Neutrophil (primary cell): ENCODE data around the gene LRBA.

ENCODE experiments used
- H3K27ac ChIP-seq: fragments of 200-600 bp; sonication (generic); 2 replicates; pipeline ENCODE4 v1.5.1; 2016; ENCODE audit warnings: mild to moderate bottlenecking, moderate library complexity
- H3K27me3 ChIP-seq: fragments of 200-600 bp; sonication (generic); 2 replicates; pipeline ENCODE4 v1.6.0; 2016; ENCODE audit warnings: mild to moderate bottlenecking
- H3K36me3 ChIP-seq: fragments of 200-600 bp; sonication (generic); 2 replicates; pipeline ENCODE4 v1.5.1; 2017
- H3K4me1 ChIP-seq, 2 experiments: fragments of 200-600 bp in 1 of 2; sonication (generic) in 1 of 2; 1 replicate in 1 of 2; 2 replicates in 1 of 2; pipeline versions ENCODE4 v1.5.1 to v1.6.1; 2013 to 2016; ENCODE audit warnings: low read depth in 1 of 2, low read length in 1 of 2, mild to moderate bottlenecking in 1 of 2, moderate library complexity in 1 of 2; ENCODE audit not compliant: control insufficient read depth in 1 of 2, insufficient read depth in 1 of 2
- H3K4me3 ChIP-seq, 2 experiments: fragments of 200-600 bp in 1 of 2; sonication (generic) in 1 of 2; 1 replicate in 1 of 2; 2 replicates in 1 of 2; pipeline ENCODE4 v1.5.1; 2013 to 2016; ENCODE audit warnings: low read depth in 1 of 2, low read length in 1 of 2, mild to moderate bottlenecking in 1 of 2, moderate library complexity in 1 of 2
- H3K9me3 ChIP-seq: fragments of 200-600 bp; sonication (generic); 2 replicates; pipeline ENCODE4 v1.5.1; 2016
- CTCF ChIP-seq: fragments of 200-600 bp; sonication (generic); IDR thresholded peaks from 2 replicates; pipeline ENCODE4 v1.5.1; 2016; ENCODE audit warnings: antibody characterized with exemption

The LRBA gene

GRCh38 chr4:150493851-150494250 is 521.2 kb downstream of the LRBA start:
- Histone ChIP-seq H3K36me3 (no peaks in the 10 kb centered on the region), H3K4me1 (no peaks in the 10 kb centered on the region), H3K27ac (no peak overlapping the region), H3K27me3 (no peaks in the 10 kb centered on the region), H3K4me3 (no peak overlapping the region), H3K9me3 (no peaks in the 10 kb centered on the region)
- no peak for TF ChIP-seq CTCF

- H3K4me3 ChIP-seq = no peak overlapping the region
- H3K4me1 ChIP-seq = no peaks in the 10 kb centered on the region
- H3K36me3 ChIP-seq = no peaks in the 10 kb centered on the region
- no peak overlapping the region for H3K27ac ChIP-seq
- no peaks in the 10 kb centered on the region for H3K27me3 ChIP-seq
- TF ChIP-seq CTCF = no peak
- no peaks in the 10 kb centered on the region for H3K9me3 ChIP-seq
These were observed 523.7 kb downstream of the LRBA start for GRCh38 chr4:150491132-150492049.

DNA sequence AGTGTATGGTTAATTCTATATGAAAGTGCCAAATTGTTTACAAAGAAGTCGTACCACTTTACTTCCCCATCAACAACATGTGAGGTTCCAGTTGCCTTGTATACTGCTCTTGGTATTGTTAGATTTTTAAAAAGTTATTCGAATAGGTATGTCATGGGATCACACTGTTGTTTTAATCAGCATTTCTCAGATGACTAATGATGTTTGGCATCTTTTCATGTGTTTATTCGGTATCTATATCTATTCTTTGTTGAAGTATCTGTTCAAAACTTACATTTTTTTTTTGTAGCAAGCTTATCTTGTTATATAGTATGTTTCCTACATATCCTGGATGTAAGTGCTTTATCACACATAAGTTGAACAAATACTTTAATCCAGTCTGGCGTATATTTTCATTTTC is 532.5 kb downstream of the LRBA start:
- H3K4me1 ChIP-seq = no peaks in the 10 kb centered on the region
- H3K27me3 ChIP-seq = no peaks in the 10 kb centered on the region
- no peak overlapping the region for H3K27ac ChIP-seq
- H3K36me3 ChIP-seq = no peaks in the 10 kb centered on the region
- H3K9me3 ChIP-seq = no peaks in the 10 kb centered on the region
- no peak for TF ChIP-seq CTCF
- no peak overlapping the region for H3K4me3 ChIP-seq

DNA sequence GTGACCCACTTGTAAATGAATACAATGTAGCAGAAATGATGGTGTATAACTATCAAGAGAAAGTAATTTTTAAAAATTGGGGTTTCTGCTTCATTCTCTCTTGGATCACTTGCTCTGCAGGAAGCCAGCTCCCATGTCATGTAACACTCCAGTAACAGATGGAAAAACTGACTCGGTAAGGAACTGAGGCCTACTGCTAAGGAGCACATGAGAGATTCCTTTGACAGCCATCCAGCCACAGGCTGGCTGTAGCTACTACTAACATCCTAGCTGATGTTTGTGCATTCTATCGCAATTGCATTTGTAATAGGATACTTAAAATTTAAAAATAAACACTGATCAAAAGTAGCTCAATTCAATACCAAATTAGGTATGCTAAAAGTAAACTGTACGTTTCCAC is 535.4 kb downstream of the LRBA start:
- Histone ChIP-seq H3K36me3 (no peaks in the 10 kb centered on the region), H3K9me3 (no peaks in the 10 kb centered on the region), H3K27me3 (no peaks in the 10 kb centered on the region), H3K4me1 (peaks cover 1 to 5% of the 10 kb centered on the region in 2 experiments), H3K4me3 (no peak overlapping the region), H3K27ac (no peak overlapping the region)
- TF ChIP-seq CTCF = no peak

DNA sequence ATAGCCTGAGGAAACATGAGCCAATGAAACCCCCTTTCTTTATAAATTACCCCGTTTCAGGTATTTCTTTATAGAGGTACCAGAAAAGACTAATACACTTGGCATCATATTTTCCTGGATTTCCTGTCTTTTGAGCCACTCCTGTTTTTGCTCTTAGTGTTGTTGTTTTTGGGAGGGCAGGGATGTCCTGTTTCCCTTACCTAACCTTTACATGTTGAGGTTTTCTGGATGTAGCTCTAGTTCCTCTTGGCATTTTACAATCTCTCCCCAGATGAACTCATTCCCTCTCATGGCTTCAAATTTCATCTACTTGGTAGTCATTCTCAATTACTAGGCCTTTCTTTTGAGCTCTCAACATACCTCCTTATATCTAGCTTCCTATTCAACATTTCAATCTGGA is 537.2 kb downstream of the LRBA start:
- H3K4me1 ChIP-seq = peaks cover 14 to 23% of the 10 kb centered on the region in 2 experiments
- H3K9me3 ChIP-seq = no peaks in the 10 kb centered on the region
- no peaks in the 10 kb centered on the region for H3K36me3 ChIP-seq
- no peaks in the 10 kb centered on the region for H3K27me3 ChIP-seq
- H3K27ac ChIP-seq = no peak overlapping the region
- H3K4me3 ChIP-seq = no peak overlapping the region
- no peak for TF ChIP-seq CTCF
